GM23338 (cell line): ENCODE data around the gene ZNF184. TPM values are rescaled to one million over a fixed set of nuclear protein-coding genes. Genes with fewer than 3 reads are reported as not detected.

Experiments used
- ATAC-seq: fragments of 200-7000 bp; cut with Tn5 transposase; 3 replicates; pipeline ENCODE4 v1.9.1; 2020
- DNase-seq: peaks from one replicate; pipeline ENCODE4 v3.0.0-alpha.2; 2015; ENCODE audit warnings: low spot score
- H2AFZ ChIP-seq: fragments of 200-600 bp; sonication (generic); 2 replicates; pipeline ENCODE4 v1.8.0; 2016; ENCODE audit warnings: antibody characterized with exemption, mild to moderate bottlenecking, moderate library complexity
- H3F3A ChIP-seq: fragments of 200-600 bp; sonication (generic); replicated peaks from 2 replicates; pipeline ENCODE4 v1.8.0; 2017; ENCODE audit warnings: antibody characterized with exemption, mixed run types, low read depth
- H3K27ac ChIP-seq: fragments of 200-600 bp; sonication (generic); 2 replicates; pipeline ENCODE4 v1.6.1; 2016; ENCODE audit warnings: low read depth
- H3K27me3 ChIP-seq: fragments of 200-600 bp; sonication (generic); 2 replicates; pipeline ENCODE4 v1.8.0; 2016; ENCODE audit warnings: mild to moderate bottlenecking, mixed run types, moderate library complexity; ENCODE audit not compliant: insufficient read depth
- H3K36me3 ChIP-seq: fragments of 200-600 bp; sonication (generic); 2 replicates; pipeline ENCODE4 v1.8.0; 2016; ENCODE audit warnings: mild to moderate bottlenecking; ENCODE audit not compliant: insufficient read depth
- H3K4me1 ChIP-seq: fragments of 200-600 bp; sonication (generic); 2 replicates; pipeline ENCODE4 v1.8.0; 2016; ENCODE audit warnings: mild to moderate bottlenecking, moderate library complexity; ENCODE audit not compliant: insufficient read depth
- H3K4me2 ChIP-seq: fragments of 200-600 bp; sonication (generic); 2 replicates; pipeline ENCODE4 v1.7.1; 2017; ENCODE audit warnings: mixed run types
- H3K4me3 ChIP-seq: fragments of 200-600 bp; sonication (generic); 2 replicates; pipeline ENCODE4 v1.6.1; 2016; ENCODE audit warnings: mixed run types
- H3K79me2 ChIP-seq: fragments of 200-600 bp; sonication (generic); replicated peaks from 2 replicates; pipeline ENCODE4 v1.8.0; 2017; ENCODE audit warnings: mild to moderate bottlenecking; ENCODE audit not compliant: insufficient read depth
- H3K9me2 ChIP-seq: fragments of 200-600 bp; sonication (generic); 2 replicates; pipeline ENCODE4 v1.8.0; 2017; ENCODE audit not compliant: insufficient read depth
- H4K20me1 ChIP-seq: fragments of 200-600 bp; sonication (generic); replicated peaks from 2 replicates; pipeline ENCODE4 v1.8.0; 2017; ENCODE audit warnings: mild to moderate bottlenecking; ENCODE audit not compliant: insufficient read depth
- H3K27ac Mint-ChIP-seq: 2 replicates; pipeline ENCODE4 v1.8.0; 2020; ENCODE audit warnings: inconsistent platforms, mild to moderate bottlenecking, moderate library complexity, mixed read lengths
- H3K27me3 Mint-ChIP-seq: 3 replicates; pipeline ENCODE4 v1.8.0; 2022; ENCODE audit warnings: low read depth, mild to moderate bottlenecking, moderate library complexity, mixed read lengths, inconsistent platforms; ENCODE audit not compliant: insufficient read depth, poor library complexity
- H3K36me3 Mint-ChIP-seq: 3 replicates; pipeline ENCODE4 v1.8.0; 2021; ENCODE audit warnings: low read depth, mild to moderate bottlenecking, inconsistent platforms, moderate library complexity, mixed read lengths
- H3K4me1 Mint-ChIP-seq: 3 replicates; pipeline ENCODE4 v1.8.0; 2020; ENCODE audit warnings: mild to moderate bottlenecking, inconsistent platforms, mixed read lengths
- H3K4me3 Mint-ChIP-seq: 3 replicates; pipeline ENCODE4 v1.8.0; 2021; ENCODE audit warnings: moderate library complexity, mild to moderate bottlenecking, inconsistent platforms, mixed read lengths
- H3K9me3 Mint-ChIP-seq: 3 replicates; pipeline ENCODE4 v1.8.0; 2020; ENCODE audit warnings: moderate library complexity, mild to moderate bottlenecking, inconsistent platforms, mixed read lengths
- ETS1 ChIP-seq: IDR thresholded peaks from 2 replicates; pipeline ENCODE4 v1.6.1; 2016; ENCODE audit warnings: antibody characterized with exemption
- EZH2 ChIP-seq: fragments of 200-600 bp; sonication (generic); IDR thresholded peaks from one replicate; pipeline ENCODE4 v1.8.0; 2017; ENCODE audit warnings: antibody characterized with exemption, mild to moderate bottlenecking, low read depth; ENCODE audit not compliant: unreplicated experiment
- EZH2phosphoT487 ChIP-seq: fragments of 200-600 bp; sonication (generic); IDR thresholded peaks from one replicate; pipeline ENCODE4 v1.8.1; 2018; ENCODE audit warnings: antibody characterized with exemption; ENCODE audit not compliant: unreplicated experiment
- JUNB ChIP-seq: IDR thresholded peaks from one replicate; pipeline ENCODE4 v1.6.1; 2016; ENCODE audit warnings: antibody characterized with exemption; ENCODE audit not compliant: unreplicated experiment
- ZNF114 ChIP-seq: fragments of 250-450 bp; sonication (Bioruptor Pico); IDR thresholded peaks from 2 replicates; pipeline ENCODE4 v1.5.0; 2020; ENCODE audit warnings: mild to moderate bottlenecking, moderate library complexity
- polyA plus RNA-seq: library from polyadenylated mRNA; unstranded; fragments of >200 nt; fragmentation: Nextera tagmentation; extraction: Ambion mirVana; gene quantifications from 2 replicates; pipeline ENCODE4 v1.2.1, GENCODE V29; 2016
- total RNA-seq: library from RNA; depleted of rRNA; stranded (reverse); fragments of >200 nt; shearing (Covaris generic); gene quantifications from 2 replicates; pipeline ENCODE4 v1.2.3, GENCODE V29; 2014
- TF ChIP-seq, protein P1 (sequence below): IDR thresholded peaks from one replicate; pipeline ENCODE4 v1.6.1; 2018; ENCODE audit warnings: antibody characterized with exemption; ENCODE audit not compliant: unreplicated experiment
- TF ChIP-seq, protein P2 (sequence below), 2 experiments: fragments of 200-600 bp in 1 of 2; sonication (generic) in 1 of 2; conservative IDR thresholded peaks; 2 replicates each; pipeline versions ENCODE4 v1.5.1 to v1.6.1; 2016 to 2017; ENCODE audit warnings: antibody characterized with exemption in 2 of 2, low read depth in 2 of 2, mild to moderate bottlenecking in 2 of 2, moderate library complexity in 1 of 2

Gene ZNF184
- total and polyA plus RNA-seq, 2 experiments from 2014 or later: 6.0 to 10.6 TPM

GRCh38 chr6:27439371-27439770 is 33.5 kb downstream of the ZNF184 start:
- H3K27me3 Mint-ChIP-seq: peaks cover 4% of the 10 kb centered on the region
- peaks cover 10% of the 10 kb centered on the region for H3K9me3 Mint-ChIP-seq
- H3K27ac ChIP-seq: no peak overlapping the region
- no peaks in the 10 kb centered on the region for H3K4me1 Mint-ChIP-seq
- no peak overlapping the region for H3K4me2 ChIP-seq
- H3K36me3 Mint-ChIP-seq: no peaks in the 10 kb centered on the region
- no peaks in the 10 kb centered on the region for H4K20me1 ChIP-seq
- H3K36me3 ChIP-seq: no peaks in the 10 kb centered on the region
- H3K4me3 ChIP-seq: no peak overlapping the region
- DNase-seq (no peak), ATAC-seq (no peak)
- H2AFZ ChIP-seq: no peak overlapping the region
- H3K79me2 ChIP-seq: no peaks in the 10 kb centered on the region
- H3K4me3 Mint-ChIP-seq: no peak overlapping the region
- H3K9me2 ChIP-seq: peaks cover 4% of the 10 kb centered on the region; the same call in 1 of the 2 replicates
- TF ChIP-seq JUNB (no peak), EZH2phosphoT487 (no peak)
- TF ChIP-seq, protein P1, sequence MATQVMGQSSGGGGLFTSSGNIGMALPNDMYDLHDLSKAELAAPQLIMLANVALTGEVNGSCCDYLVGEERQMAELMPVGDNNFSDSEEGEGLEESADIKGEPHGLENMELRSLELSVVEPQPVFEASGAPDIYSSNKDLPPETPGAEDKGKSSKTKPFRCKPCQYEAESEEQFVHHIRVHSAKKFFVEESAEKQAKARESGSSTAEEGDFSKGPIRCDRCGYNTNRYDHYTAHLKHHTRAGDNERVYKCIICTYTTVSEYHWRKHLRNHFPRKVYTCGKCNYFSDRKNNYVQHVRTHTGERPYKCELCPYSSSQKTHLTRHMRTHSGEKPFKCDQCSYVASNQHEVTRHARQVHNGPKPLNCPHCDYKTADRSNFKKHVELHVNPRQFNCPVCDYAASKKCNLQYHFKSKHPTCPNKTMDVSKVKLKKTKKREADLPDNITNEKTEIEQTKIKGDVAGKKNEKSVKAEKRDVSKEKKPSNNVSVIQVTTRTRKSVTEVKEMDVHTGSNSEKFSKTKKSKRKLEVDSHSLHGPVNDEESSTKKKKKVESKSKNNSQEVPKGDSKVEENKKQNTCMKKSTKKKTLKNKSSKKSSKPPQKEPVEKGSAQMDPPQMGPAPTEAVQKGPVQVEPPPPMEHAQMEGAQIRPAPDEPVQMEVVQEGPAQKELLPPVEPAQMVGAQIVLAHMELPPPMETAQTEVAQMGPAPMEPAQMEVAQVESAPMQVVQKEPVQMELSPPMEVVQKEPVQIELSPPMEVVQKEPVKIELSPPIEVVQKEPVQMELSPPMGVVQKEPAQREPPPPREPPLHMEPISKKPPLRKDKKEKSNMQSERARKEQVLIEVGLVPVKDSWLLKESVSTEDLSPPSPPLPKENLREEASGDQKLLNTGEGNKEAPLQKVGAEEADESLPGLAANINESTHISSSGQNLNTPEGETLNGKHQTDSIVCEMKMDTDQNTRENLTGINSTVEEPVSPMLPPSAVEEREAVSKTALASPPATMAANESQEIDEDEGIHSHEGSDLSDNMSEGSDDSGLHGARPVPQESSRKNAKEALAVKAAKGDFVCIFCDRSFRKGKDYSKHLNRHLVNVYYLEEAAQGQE: no peak
- H3F3A ChIP-seq: no peaks in the 10 kb centered on the region
- no peaks in the 10 kb centered on the region for H3K27me3 ChIP-seq
- no peaks in the 10 kb centered on the region for H3K4me1 ChIP-seq
- H3K27ac Mint-ChIP-seq: no peak overlapping the region

GRCh38 chr6:27433714-27434113 is 39.2 kb downstream of the ZNF184 start:
- no peak overlapping the region for H3K27ac Mint-ChIP-seq
- ATAC-seq (no peak), DNase-seq (no peak)
- H3K4me3 ChIP-seq: no peak overlapping the region
- no peaks in the 10 kb centered on the region for H3K4me1 ChIP-seq
- no peak overlapping the region for H3K4me3 Mint-ChIP-seq
- peaks cover 2% of the 10 kb centered on the region for H3K27me3 Mint-ChIP-seq
- H3K27me3 ChIP-seq: no peaks in the 10 kb centered on the region
- no peaks in the 10 kb centered on the region for H3K4me1 Mint-ChIP-seq
- no peak overlapping the region for H2AFZ ChIP-seq
- no peaks in the 10 kb centered on the region for H4K20me1 ChIP-seq
- no peak overlapping the region for H3K27ac ChIP-seq
- TF ChIP-seq, protein P2, sequence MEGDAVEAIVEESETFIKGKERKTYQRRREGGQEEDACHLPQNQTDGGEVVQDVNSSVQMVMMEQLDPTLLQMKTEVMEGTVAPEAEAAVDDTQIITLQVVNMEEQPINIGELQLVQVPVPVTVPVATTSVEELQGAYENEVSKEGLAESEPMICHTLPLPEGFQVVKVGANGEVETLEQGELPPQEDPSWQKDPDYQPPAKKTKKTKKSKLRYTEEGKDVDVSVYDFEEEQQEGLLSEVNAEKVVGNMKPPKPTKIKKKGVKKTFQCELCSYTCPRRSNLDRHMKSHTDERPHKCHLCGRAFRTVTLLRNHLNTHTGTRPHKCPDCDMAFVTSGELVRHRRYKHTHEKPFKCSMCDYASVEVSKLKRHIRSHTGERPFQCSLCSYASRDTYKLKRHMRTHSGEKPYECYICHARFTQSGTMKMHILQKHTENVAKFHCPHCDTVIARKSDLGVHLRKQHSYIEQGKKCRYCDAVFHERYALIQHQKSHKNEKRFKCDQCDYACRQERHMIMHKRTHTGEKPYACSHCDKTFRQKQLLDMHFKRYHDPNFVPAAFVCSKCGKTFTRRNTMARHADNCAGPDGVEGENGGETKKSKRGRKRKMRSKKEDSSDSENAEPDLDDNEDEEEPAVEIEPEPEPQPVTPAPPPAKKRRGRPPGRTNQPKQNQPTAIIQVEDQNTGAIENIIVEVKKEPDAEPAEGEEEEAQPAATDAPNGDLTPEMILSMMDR (conservative IDR thresholded peaks at IDR 0.05; ENCODE audit: low read depth in 2 of 2): no peak
- no peaks in the 10 kb centered on the region for H3K36me3 Mint-ChIP-seq
- no peaks in the 10 kb centered on the region for H3K36me3 ChIP-seq
- peaks cover 10% of the 10 kb centered on the region; the same call in 2 of the 3 replicates for H3K9me3 Mint-ChIP-seq
- no peaks in the 10 kb centered on the region for H3K79me2 ChIP-seq
- no peaks in the 10 kb centered on the region for H3K9me2 ChIP-seq
- no peaks in the 10 kb centered on the region for H3F3A ChIP-seq
- no peak overlapping the region for H3K4me2 ChIP-seq

GRCh38 chr6:27428966-27429365 is 43.9 kb downstream of the ZNF184 start:
- Histone ChIP-seq H2AFZ (no peak overlapping the region), H3K36me3 (no peaks in the 10 kb centered on the region), H3K79me2 (no peaks in the 10 kb centered on the region), H3K4me2 (no peak overlapping the region), H3F3A (no peaks in the 10 kb centered on the region), H3K4me3 (no peak overlapping the region), H3K9me2 (peaks cover 4% of the 10 kb centered on the region; the same call in 1 of the 2 replicates), H3K27me3 (no peaks in the 10 kb centered on the region), H4K20me1 (no peaks in the 10 kb centered on the region), H3K4me1 (no peaks in the 10 kb centered on the region), H3K27ac (no peak overlapping the region)
- no peaks in the 10 kb centered on the region for H3K36me3 Mint-ChIP-seq
- ATAC-seq (no peak), DNase-seq (no peak)
- H3K4me1 Mint-ChIP-seq: no peaks in the 10 kb centered on the region
- H3K27ac Mint-ChIP-seq: no peak overlapping the region
- peaks cover 10% of the 10 kb centered on the region for H3K9me3 Mint-ChIP-seq
- no peak overlapping the region for H3K4me3 Mint-ChIP-seq
- no peaks in the 10 kb centered on the region for H3K27me3 Mint-ChIP-seq
- TF ChIP-seq, protein P2 (conservative IDR thresholded peaks at IDR 0.05; ENCODE audit: low read depth in 2 of 2): no peak
- TF ChIP-seq ETS1 (no peak), ZNF114 (CRISPR knock-in tag) (no peak), EZH2 (no peak)
